Coronary artery (tissue), 2 donors: ENCODE data around the gene ZNF385B.

Source experiments
- DNase-seq: peaks from one replicate; pipeline ENCODE4 v3.0.0-alpha.2; 2017; ENCODE audit warnings: low spot score
- H3K27ac ChIP-seq, 2 donors: fragments of 200-600 bp; sonication (generic); one replicate each; pipeline ENCODE4 v1.5.1; 2016 to 2019
- H3K4me3 ChIP-seq: fragments of 200-600 bp; sonication (generic); 2 replicates; pipeline ENCODE4 v1.5.1; 2016; ENCODE audit warnings: mild to moderate bottlenecking, moderate library complexity
- TF ChIP-seq, protein P1 (sequence below): fragments of 200-600 bp; sonication (generic); IDR thresholded peaks from one replicate; pipeline ENCODE4 v1.5.1; 2019; ENCODE audit warnings: antibody characterized with exemption

The ZNF385B gene

DNA sequence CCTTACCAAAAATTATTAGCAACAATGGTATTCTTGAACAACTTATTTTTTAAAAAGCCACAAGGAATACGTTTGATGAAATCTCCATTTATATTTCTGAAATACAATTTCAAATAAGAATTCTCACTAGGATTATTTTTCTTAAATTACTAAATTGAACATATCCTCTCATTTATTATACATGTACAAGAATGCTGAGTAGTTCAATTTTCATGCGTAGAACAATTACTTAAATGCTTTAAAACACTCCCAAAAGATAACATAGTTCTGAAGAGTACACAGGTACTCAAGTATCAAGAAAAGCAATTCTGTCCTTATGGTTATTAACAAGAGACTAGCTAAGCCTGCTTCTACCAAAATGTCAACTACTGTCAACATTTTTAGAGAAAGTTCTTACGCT, 268.1 kb downstream of the ZNF385B start:
- no peak for DNase-seq
- TF ChIP-seq, protein P1, sequence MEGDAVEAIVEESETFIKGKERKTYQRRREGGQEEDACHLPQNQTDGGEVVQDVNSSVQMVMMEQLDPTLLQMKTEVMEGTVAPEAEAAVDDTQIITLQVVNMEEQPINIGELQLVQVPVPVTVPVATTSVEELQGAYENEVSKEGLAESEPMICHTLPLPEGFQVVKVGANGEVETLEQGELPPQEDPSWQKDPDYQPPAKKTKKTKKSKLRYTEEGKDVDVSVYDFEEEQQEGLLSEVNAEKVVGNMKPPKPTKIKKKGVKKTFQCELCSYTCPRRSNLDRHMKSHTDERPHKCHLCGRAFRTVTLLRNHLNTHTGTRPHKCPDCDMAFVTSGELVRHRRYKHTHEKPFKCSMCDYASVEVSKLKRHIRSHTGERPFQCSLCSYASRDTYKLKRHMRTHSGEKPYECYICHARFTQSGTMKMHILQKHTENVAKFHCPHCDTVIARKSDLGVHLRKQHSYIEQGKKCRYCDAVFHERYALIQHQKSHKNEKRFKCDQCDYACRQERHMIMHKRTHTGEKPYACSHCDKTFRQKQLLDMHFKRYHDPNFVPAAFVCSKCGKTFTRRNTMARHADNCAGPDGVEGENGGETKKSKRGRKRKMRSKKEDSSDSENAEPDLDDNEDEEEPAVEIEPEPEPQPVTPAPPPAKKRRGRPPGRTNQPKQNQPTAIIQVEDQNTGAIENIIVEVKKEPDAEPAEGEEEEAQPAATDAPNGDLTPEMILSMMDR, result no peak
- Histone ChIP-seq H3K4me3 (no peak overlapping the region), H3K27ac (no peak overlapping the region)

DNA sequence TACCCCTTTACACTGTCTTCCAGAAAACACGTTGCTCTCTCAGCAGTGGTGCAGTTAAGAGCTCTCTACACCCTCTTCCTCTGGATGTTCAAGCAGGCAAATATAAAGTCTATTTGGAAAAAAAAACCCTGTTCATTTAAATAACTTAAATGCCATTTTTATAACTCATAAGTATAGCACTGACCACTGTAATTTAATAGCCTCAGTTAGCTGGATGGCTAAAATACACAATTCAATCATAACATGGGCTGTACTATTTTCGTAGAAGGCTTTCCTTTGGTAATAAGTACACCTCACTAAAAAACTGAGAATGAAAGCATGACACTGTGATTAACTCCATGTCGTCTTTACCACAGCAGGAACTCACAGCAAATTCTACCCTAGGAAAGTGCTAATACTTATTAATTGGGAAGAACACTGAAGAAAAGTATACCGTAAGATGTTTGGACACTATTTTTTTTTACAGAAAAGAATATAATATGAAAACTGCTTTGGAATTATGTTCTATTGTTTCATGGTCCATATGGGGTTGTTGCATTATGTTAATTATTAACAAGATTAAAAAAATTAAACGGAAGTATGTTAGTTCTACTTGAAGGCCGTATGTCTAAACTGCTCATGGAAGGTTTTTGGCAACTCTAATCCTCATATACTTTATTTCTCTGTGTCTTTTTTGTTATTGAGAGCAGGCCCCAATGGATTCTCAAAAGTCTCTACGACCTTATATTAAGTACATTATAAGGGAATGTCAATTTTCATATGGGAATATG, 269.1 kb downstream of the ZNF385B start:
- H3K4me3 ChIP-seq, result no peak overlapping the region
- TF ChIP-seq, protein P1, result no peak
- DNase-seq, result no peak
- H3K27ac ChIP-seq, result no peak overlapping the region

DNA sequence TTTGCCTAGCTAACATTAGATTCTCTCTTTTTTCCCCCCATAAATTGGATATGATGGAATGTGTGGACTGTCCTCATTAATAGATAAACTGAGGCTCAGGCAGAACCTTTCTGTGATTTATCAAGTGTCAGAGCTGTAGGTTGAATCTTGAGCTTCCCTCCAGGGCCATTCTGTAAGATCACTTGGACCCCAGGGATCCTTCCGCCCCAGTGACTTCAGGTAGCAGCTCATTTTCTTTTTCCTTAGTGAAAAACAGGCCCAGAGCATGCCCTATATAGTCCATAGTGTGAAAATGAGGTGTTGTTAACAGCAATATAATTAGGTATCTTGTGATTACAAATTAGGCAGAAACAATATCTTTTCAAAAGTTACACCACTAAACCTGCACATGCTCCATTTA, 269.7 kb downstream of the ZNF385B start:
- Histone ChIP-seq H3K27ac (no peak overlapping the region), H3K4me3 (no peak overlapping the region)
- TF ChIP-seq, protein P1, result no peak
- DNase-seq, result no peak

DNA sequence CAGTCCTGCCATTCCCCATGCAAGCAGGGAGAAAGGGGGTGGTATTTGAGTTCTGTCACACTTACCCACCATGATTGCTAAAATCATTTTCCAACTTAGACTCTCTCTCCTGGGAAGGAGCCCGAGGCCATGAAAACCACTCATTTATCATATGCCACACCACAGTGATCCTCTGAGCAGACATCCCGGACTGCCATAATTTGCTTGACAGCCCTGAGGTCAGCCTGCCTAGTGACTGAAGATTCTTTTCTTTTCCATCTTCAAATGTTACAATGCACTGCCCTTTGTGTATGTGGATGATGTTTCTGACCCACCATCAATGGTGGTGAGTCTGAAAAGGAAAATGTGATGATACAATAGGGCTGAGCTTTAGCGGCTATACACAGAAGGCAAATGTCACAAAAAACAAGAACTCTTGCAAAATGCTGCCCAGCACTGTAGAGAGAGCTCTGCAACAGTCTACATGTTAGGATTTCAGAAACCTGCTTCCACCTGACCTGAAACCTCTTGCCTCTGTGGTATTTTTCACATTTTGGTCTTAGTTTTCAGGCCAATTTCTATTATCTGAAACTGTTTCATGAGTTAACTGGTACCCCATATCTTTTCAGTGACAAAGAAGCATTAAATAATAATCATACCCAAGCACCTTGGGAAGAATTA, 272.8 kb downstream of the ZNF385B start:
- TF ChIP-seq, protein P1, result no peak
- no peak overlapping the region for H3K4me3 ChIP-seq
- no peak for DNase-seq
- H3K27ac ChIP-seq, result no peak overlapping the region

DNA sequence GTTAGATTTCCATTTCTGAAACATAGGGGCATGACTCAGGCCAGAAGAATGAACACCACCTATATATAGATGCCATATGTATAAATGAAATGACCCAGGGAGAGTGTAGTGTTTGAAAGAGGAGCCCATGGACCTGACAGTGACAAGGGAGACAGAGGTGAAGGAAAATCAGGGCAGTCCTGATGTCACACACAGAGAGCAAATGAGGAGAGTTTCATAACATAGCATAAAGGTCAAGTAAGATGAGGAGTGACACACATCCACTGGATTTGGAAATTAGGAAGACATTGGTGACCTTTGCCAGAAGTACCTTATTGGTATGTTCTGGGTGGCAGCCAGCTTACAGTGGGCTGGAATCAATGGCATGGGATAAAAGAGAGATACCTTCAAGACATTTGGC, 276.7 kb downstream of the ZNF385B start:
- Histone ChIP-seq H3K27ac (no peak overlapping the region), H3K4me3 (no peak overlapping the region)
- TF ChIP-seq, protein P1, result no peak
- no peak for DNase-seq

DNA sequence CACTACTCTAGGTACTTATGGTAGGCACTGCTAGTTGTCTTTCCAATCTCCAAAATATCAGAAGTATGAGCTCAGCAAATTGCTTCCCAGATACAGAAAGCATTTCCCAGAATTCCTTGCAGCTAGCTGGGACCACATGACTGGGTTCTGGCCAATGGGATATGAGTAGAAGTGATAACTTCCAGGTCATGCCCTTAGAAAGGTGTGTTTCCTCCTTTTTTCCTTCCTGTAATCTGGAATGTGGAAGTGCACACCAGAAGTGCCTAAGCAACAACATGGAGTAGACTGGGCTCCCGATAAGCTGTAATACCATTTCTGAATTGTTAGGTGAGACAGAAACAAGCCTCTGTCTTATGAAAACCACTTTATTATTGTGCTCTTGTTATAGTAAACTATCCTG, 279.8 kb downstream of the ZNF385B start:
- no peak for DNase-seq
- Histone ChIP-seq H3K4me3 (no peak overlapping the region), H3K27ac (no peak overlapping the region)
- TF ChIP-seq, protein P1, result no peak
